HepG2 (cell line): ENCODE results near the gene SDF2. TPM values are rescaled to one million over a fixed set of nuclear protein-coding genes. Genes with fewer than 3 reads are reported as not detected.

ENCODE experiments used
- ATF1 ChIP-seq: IDR thresholded peaks from 2 replicates; pipeline ENCODE4 v1.6.1; 2016; ENCODE audit warnings: mild to moderate bottlenecking, control low read depth
- ATF7 ChIP-seq, 2 experiments: fragments of 450-650 bp in 1 of 2; sonication (generic) in 1 of 2; formaldehyde crosslinking in 1 of 2; IDR thresholded peaks; 2 replicates each; pipeline versions ENCODE4 v1.4.0 to v1.6.1; 2016 to 2020; ENCODE audit warnings: antibody characterized with exemption in 1 of 2, mild to moderate bottlenecking in 1 of 2, missing genetic modification reagents in 1 of 2
- CENPBD1 ChIP-seq: sonication (generic); formaldehyde crosslinking; IDR thresholded peaks from 2 replicates; pipeline ENCODE4 v1.8.0; 2022; ENCODE audit warnings: missing genetic modification reagents, low read depth, mild to moderate bottlenecking, borderline replicate concordance
- CHD4 ChIP-seq: fragments of 200-600 bp; sonication (generic); IDR thresholded peaks from 2 replicates; pipeline ENCODE4 v1.7.0; 2017; ENCODE audit warnings: mild to moderate bottlenecking, low read length, borderline replicate concordance
- GABPA ChIP-seq, 2 experiments: IDR thresholded peaks; 2 replicates each; pipeline ENCODE4 v1.6.1; 2011 to 2016; ENCODE audit warnings: low read depth in 2 of 2, low read length in 1 of 2, missing biosample characterization in 1 of 2, missing genetic modification characterization in 1 of 2
- GATAD1 ChIP-seq: IDR thresholded peaks from 2 replicates; pipeline ENCODE4 v1.6.1; 2016; ENCODE audit warnings: missing genetic modification reagents, missing compliant biosample characterization
- HMG20B ChIP-seq: conservative IDR thresholded peaks from 2 replicates; pipeline ENCODE4 v1.6.1; 2016; ENCODE audit warnings: missing genetic modification reagents, missing compliant biosample characterization
- MAFK ChIP-seq, 2 experiments: IDR thresholded peaks in 1 of 2; conservative IDR thresholded peaks in 1 of 2; 2 replicates each; pipeline ENCODE4 v1.6.1; 2011; ENCODE audit warnings: improper control_type of control experiment in 2 of 2, low read length in 2 of 2
- MTF2 ChIP-seq: sonication (generic); formaldehyde crosslinking; IDR thresholded peaks from 2 replicates; pipeline ENCODE4 v1.5.0; 2020; ENCODE audit warnings: missing genetic modification reagents, borderline replicate concordance
- PHF20 ChIP-seq: sonication (generic); formaldehyde crosslinking; IDR thresholded peaks from 2 replicates; pipeline ENCODE4 v1.5.0; 2020; ENCODE audit warnings: mild to moderate bottlenecking, missing genetic modification reagents
- PHF5A ChIP-seq: IDR thresholded peaks from one replicate; pipeline ENCODE4 v1.6.1; 2018; ENCODE audit warnings: low read depth, missing genetic modification reagents; ENCODE audit not compliant: unreplicated experiment
- SMYD3 ChIP-seq: sonication (generic); formaldehyde crosslinking; IDR thresholded peaks from 2 replicates; pipeline ENCODE4 v1.8.1; 2023; ENCODE audit warnings: mild to moderate bottlenecking, missing genetic modification reagents
- SSRP1 ChIP-seq: IDR thresholded peaks from 2 replicates; pipeline ENCODE4 v1.6.1; 2016; ENCODE audit warnings: control low read depth
- STAT5B ChIP-seq: sonication (generic); formaldehyde crosslinking; IDR thresholded peaks from 2 replicates; pipeline ENCODE4 v1.4.0; 2020; ENCODE audit warnings: missing genetic modification reagents
- TAF15 ChIP-seq: fragments of 200-400 bp; formaldehyde crosslinking; IDR thresholded peaks from one replicate; pipeline ENCODE4 v1.6.1; 2018; ENCODE audit warnings: mild to moderate bottlenecking, low read depth, low read length; ENCODE audit not compliant: poor library complexity, severe bottlenecking
- TEAD3 ChIP-seq: optimal IDR thresholded peaks from 2 replicates; pipeline ENCODE3; 2016; ENCODE audit warnings: borderline replicate concordance
- ZBTB26 ChIP-seq: IDR thresholded peaks from 2 replicates; pipeline ENCODE4 v1.6.1; 2016; ENCODE audit warnings: missing compliant biosample characterization, missing genetic modification reagents, borderline replicate concordance
- ZFP36L1 ChIP-seq: sonication (generic); formaldehyde crosslinking; IDR thresholded peaks from 2 replicates; pipeline ENCODE4 v1.8.0; 2022; ENCODE audit warnings: mild to moderate bottlenecking, missing genetic modification reagents, moderate library complexity
- ZNF143 ChIP-seq: sonication (generic); formaldehyde crosslinking; IDR thresholded peaks from 2 replicates; pipeline ENCODE4 v1.4.0; 2020; ENCODE audit warnings: missing genetic modification reagents
- ZNF558 ChIP-seq: sonication (generic); formaldehyde crosslinking; IDR thresholded peaks from 2 replicates; pipeline ENCODE4 v1.9.0; 2022; ENCODE audit warnings: mild to moderate bottlenecking, missing genetic modification reagents, borderline replicate concordance
- ZNF562 ChIP-seq: sonication (generic); formaldehyde crosslinking; IDR thresholded peaks from 2 replicates; pipeline ENCODE4 v1.8.0; 2022; ENCODE audit warnings: missing genetic modification reagents, borderline replicate concordance
- ZNF572 ChIP-seq: sonication (generic); formaldehyde crosslinking; IDR thresholded peaks from 2 replicates; pipeline ENCODE4 v1.5.1; 2020; ENCODE audit warnings: mild to moderate bottlenecking, missing genetic modification reagents
- ZNF605 ChIP-seq: sonication (generic); formaldehyde crosslinking; IDR thresholded peaks from 2 replicates; pipeline ENCODE4 v1.8.0; 2022; ENCODE audit warnings: mild to moderate bottlenecking, missing genetic modification reagents
- ZNF709 ChIP-seq: sonication (generic); formaldehyde crosslinking; IDR thresholded peaks from 2 replicates; pipeline ENCODE4 v1.5.0; 2020; ENCODE audit warnings: mild to moderate bottlenecking, missing genetic modification reagents
- ZNF747 ChIP-seq: sonication (generic); formaldehyde crosslinking; IDR thresholded peaks from 2 replicates; pipeline ENCODE4 v1.8.1; 2023; ENCODE audit warnings: missing genetic modification reagents, mild to moderate bottlenecking, borderline replicate concordance
- ZNF772 ChIP-seq: sonication (generic); formaldehyde crosslinking; IDR thresholded peaks from 2 replicates; pipeline ENCODE4 v1.5.0; 2020; ENCODE audit warnings: mild to moderate bottlenecking, missing genetic modification reagents
- ZNF788 ChIP-seq: sonication (generic); formaldehyde crosslinking; IDR thresholded peaks from 2 replicates; pipeline ENCODE4 v1.5.0; 2020; ENCODE audit warnings: mild to moderate bottlenecking, missing genetic modification reagents, borderline replicate concordance
- ZNF878 ChIP-seq: sonication (generic); formaldehyde crosslinking; IDR thresholded peaks from 2 replicates; pipeline ENCODE4 v1.8.1; 2023; ENCODE audit warnings: mild to moderate bottlenecking, missing genetic modification reagents, moderate library complexity
- polyA plus RNA-seq, 8 experiments: library from polyadenylated mRNA; depleted of rRNA in 3 of 8; stranded (reverse) in 7 of 8; unstranded in 1 of 8; fragments of >200 nt; fragmentation: Illumina TruSeq in 4 of 8; extraction: Trizol in 4 of 8; gene quantifications; 2 replicates each; pipeline versions ENCODE4 v1.2.1 to v1.2.3, GENCODE V29; 2011 to 2016; ENCODE audit warnings: low read depth in 4 of 8, missing spikeins in 1 of 8, mixed read lengths in 1 of 8; ENCODE audit not compliant: insufficient read depth in 1 of 8
- total RNA-seq, 5 experiments: library from RNA; depleted of rRNA; stranded (reverse); fragments of >200 nt; fragmentation: Illumina TruSeq; extraction: Trizol; gene quantifications; 2 replicates each; pipeline ENCODE4 v1.2.3, GENCODE V29; 2016; ENCODE audit warnings: low read depth in 1 of 5

SDF2 gene
- total and polyA plus RNA-seq, 2 of the 13 experiments (the other 11 are each of a cell fraction or from before 2014, with no cell fraction given), result 58.2 to 58.4 TPM

GRCh38 chr17:28698253-28698941, 36.7 kb upstream of the SDF2 start (continued):
- no peak for TF ChIP-seq ZNF558 (CRISPR knock-in tag)
- TF ChIP-seq ZNF772 (CRISPR knock-in tag), result peak; percentile 86; the same call in 1 of the 2 replicates
- TF ChIP-seq TEAD3 (CRISPR knock-in tag), result peak; percentile 83
- no peak for TF ChIP-seq SSRP1 (CRISPR knock-in tag)
- no peak for TF ChIP-seq ZNF572
- TF ChIP-seq MTF2 (CRISPR knock-in tag), result no peak
- peak; percentile 67 for TF ChIP-seq PHF5A
- TF ChIP-seq ZNF878, result peak; percentile 54; the same call in 1 of the 2 replicates
- TF ChIP-seq ZNF562, result 0 out of 2 replicates have a peak, but pooled peaks have one; percentile 56
- TF ChIP-seq ZNF605 (CRISPR knock-in tag), result peak; percentile 63; the same call in 1 of the 2 replicates
- TF ChIP-seq HMG20B (CRISPR knock-in tag), result no peak
- TF ChIP-seq ZNF747 (CRISPR knock-in tag), result peak; percentile 88; the same call in 1 of the 2 replicates
- peak; percentile 45; the same call in 1 of the 2 replicates for TF ChIP-seq ZNF143 (CRISPR knock-in tag)
- no peak for TF ChIP-seq ZNF709 (CRISPR knock-in tag)
- 0 out of 2 replicates have a peak, but pooled peaks have one; percentile 34 for TF ChIP-seq ZFP36L1 (CRISPR knock-in tag)
- TF ChIP-seq GABPA (IDR thresholded peaks at IDR 0.05; ENCODE audit: low read depth, low read length), result no peak
- TF ChIP-seq GABPA (CRISPR knock-in tag; IDR thresholded peaks at IDR 0.05; ENCODE audit: low read depth), result peak; percentile 55
- peak; percentile 87 for TF ChIP-seq SMYD3
- TF ChIP-seq ZBTB26 (CRISPR knock-in tag), result peak; percentile 68; the same call in 1 of the 2 replicates
- TF ChIP-seq PHF20 (CRISPR knock-in tag), result no peak
- no peak for TF ChIP-seq CENPBD1 (CRISPR knock-in tag)
- TF ChIP-seq ZNF788 (CRISPR knock-in tag), result peak; percentile 83; the same call in 1 of the 2 replicates
- no peak for TF ChIP-seq STAT5B (CRISPR knock-in tag)
- TF ChIP-seq ATF1 (CRISPR knock-in tag), result no peak
- TF ChIP-seq MAFK (conservative IDR thresholded peaks at IDR 0.05 in 1 of 2, IDR thresholded peaks at IDR 0.05 in 1 of 2; ENCODE audit: low read length in 2 of 2), result no peak
- TF ChIP-seq ATF7 (IDR thresholded peaks at IDR 0.05), result no peak
- TF ChIP-seq ATF7 (CRISPR knock-in tag; IDR thresholded peaks at IDR 0.05), result no peak; the same call in 1 of the 2 replicates
- peak; percentile 76; the same call in 1 of the 2 replicates for TF ChIP-seq CHD4
- TF ChIP-seq TAF15, result no peak
- peak; percentile 66 for TF ChIP-seq GATAD1 (CRISPR knock-in tag)
